Measurements from ENCODE around the gene TEAD1.
A peak's percentile ranks its signal among the peaks of the same experiment; 100 is the strongest.

- TF ChIP-seq, protein P1, sequence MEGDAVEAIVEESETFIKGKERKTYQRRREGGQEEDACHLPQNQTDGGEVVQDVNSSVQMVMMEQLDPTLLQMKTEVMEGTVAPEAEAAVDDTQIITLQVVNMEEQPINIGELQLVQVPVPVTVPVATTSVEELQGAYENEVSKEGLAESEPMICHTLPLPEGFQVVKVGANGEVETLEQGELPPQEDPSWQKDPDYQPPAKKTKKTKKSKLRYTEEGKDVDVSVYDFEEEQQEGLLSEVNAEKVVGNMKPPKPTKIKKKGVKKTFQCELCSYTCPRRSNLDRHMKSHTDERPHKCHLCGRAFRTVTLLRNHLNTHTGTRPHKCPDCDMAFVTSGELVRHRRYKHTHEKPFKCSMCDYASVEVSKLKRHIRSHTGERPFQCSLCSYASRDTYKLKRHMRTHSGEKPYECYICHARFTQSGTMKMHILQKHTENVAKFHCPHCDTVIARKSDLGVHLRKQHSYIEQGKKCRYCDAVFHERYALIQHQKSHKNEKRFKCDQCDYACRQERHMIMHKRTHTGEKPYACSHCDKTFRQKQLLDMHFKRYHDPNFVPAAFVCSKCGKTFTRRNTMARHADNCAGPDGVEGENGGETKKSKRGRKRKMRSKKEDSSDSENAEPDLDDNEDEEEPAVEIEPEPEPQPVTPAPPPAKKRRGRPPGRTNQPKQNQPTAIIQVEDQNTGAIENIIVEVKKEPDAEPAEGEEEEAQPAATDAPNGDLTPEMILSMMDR (conservative IDR thresholded peaks at IDR 0.05 in 1 of 2, IDR thresholded peaks at IDR 0.05 in 1 of 2; ENCODE audit: low read depth in 1 of 2, low read length in 2 of 2): peak; percentile 15 to 59
- no peak for TF ChIP-seq EZH2 (IDR thresholded peaks at IDR 0.05; ENCODE audit: low read length, missing control alignments)
These were observed 86.8 kb downstream of the TEAD1 start for GRCh38 chr11:12761029-12761428.

All from fibroblast of lung (primary cell).